T-helper 1 cell treated with Interleukin-12 subunit alpha and Interleukin-12 subunit beta and Interleukin-4 antibody, amounts not matched to agents 30 μg/mL and 1 μg/mL, for 36 hours (primary cell): ENCODE results near the gene RNPEP.
"Not testable (repeated sequence)": the region's sequence is repeated elsewhere in the genome, so short reads cannot be mapped to it uniquely, and the experiment has no call there.

Experiments
- H3K27ac Mint-ChIP-seq: one replicate; pipeline ENCODE4 v1.8.0; 2021; ENCODE audit warnings: mild to moderate bottlenecking, mixed read lengths
- H3K27me3 Mint-ChIP-seq: one replicate; pipeline ENCODE4 v1.8.0; 2021; ENCODE audit warnings: low read depth, mixed read lengths
- H3K36me3 Mint-ChIP-seq: one replicate; pipeline ENCODE4 v1.8.0; 2021; ENCODE audit warnings: low read depth, mixed read lengths
- H3K4me1 Mint-ChIP-seq: one replicate; pipeline ENCODE4 v1.8.0; 2021; ENCODE audit warnings: low read depth, mixed read lengths
- H3K4me3 Mint-ChIP-seq: one replicate; pipeline ENCODE4 v1.8.0; 2021; ENCODE audit warnings: mild to moderate bottlenecking, moderate library complexity, mixed read lengths
- H3K9me3 Mint-ChIP-seq: one replicate; pipeline ENCODE4 v1.8.0; 2021; ENCODE audit warnings: mixed read lengths

Gene RNPEP

GRCh38 chr1:202010180-202011015, 27.9 kb downstream of the RNPEP start, which contains the start of gene ELF3:
Gene ELF3 (plus strand): TSS chr1:202010587. CDS start chr1:202011137, 550 bp downstream.
- Mint-ChIP-seq H3K27me3 (no peaks in the 10 kb centered on the region), H3K4me1 (peaks cover 2% of the 10 kb centered on the region), H3K27ac (no peak within 1 kb of the TSS), H3K36me3 (no peaks in the 10 kb centered on the region), H3K9me3 (no peaks in the 10 kb centered on the region), H3K4me3 (no peak within 1 kb of the TSS)

DNA sequence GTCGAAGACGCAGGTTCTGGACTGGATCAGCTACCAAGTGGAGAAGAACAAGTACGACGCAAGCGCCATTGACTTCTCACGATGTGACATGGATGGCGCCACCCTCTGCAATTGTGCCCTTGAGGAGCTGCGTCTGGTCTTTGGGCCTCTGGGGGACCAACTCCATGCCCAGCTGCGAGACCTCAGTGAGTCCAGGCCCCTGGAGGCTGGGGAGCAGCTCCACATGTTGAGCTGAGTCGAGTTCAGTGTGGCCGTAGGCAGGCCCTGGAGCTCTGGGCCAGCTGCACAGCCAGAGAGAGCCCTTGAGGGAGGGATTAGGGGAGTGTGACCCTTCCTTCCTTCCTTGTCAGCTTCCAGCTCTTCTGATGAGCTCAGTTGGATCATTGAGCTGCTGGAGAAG, 29.5 kb downstream of the RNPEP start:
- Mint-ChIP-seq H3K27me3 (peaks cover 2% of the 10 kb centered on the region), H3K9me3 (no peaks in the 10 kb centered on the region), H3K4me1 (peaks cover 2% of the 10 kb centered on the region), H3K36me3 (no peaks in the 10 kb centered on the region), H3K4me3 (no peak overlapping the region), H3K27ac (no peak overlapping the region)

GRCh38 chr1:202012544-202013478, 30.4 kb downstream of the RNPEP start:
- Mint-ChIP-seq H3K27ac (no peak overlapping the region), H3K9me3 (no peaks in the 10 kb centered on the region), H3K27me3 (peaks cover 4% of the 10 kb centered on the region), H3K4me3 (no peak overlapping the region), H3K36me3 (no peaks in the 10 kb centered on the region), H3K4me1 (peaks cover 2% of the 10 kb centered on the region)

DNA sequence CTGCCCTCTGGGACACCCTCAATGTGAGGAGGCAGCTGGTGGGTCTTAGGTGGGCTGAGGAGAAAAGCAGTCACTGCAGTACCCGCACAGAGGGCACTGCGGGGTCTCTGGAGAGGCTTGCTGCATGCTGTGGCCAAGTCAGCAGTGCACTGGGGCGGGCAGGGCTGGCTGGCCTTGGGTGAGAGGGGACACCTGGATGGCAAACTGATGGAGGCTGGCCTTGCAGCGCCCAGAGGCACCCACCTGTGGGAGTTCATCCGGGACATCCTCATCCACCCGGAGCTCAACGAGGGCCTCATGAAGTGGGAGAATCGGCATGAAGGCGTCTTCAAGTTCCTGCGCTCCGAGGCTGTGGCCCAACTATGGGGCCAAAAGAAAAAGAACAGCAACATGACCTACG, 31.2 kb downstream of the RNPEP start:
- Mint-ChIP-seq H3K4me1 (peaks cover 2% of the 10 kb centered on the region), H3K27ac (no peak overlapping the region), H3K9me3 (no peaks in the 10 kb centered on the region), H3K36me3 (no peaks in the 10 kb centered on the region), H3K4me3 (no peak overlapping the region), H3K27me3 (peaks cover 4% of the 10 kb centered on the region)

DNA sequence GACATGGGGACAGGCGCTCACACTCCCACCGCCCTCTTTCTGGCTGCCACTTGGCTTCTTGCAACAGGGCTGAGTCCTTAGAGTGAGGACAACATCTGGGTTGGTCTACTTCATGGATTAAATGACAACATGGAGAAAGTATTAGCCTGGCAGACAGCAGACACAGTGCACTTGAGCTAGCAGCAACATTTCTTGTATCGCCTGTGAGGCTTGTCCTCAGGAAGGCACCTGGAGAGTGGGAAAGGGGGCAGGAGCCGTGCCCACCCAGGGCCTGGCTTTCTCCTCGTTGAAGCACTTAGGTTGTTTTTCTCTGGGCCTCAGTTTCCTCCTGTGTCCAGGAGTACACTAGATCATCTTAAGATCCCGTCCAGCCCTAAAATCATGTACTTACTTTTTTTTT, 31.6 kb downstream of the RNPEP start:
- Mint-ChIP-seq H3K4me3 (no peak overlapping the region), H3K36me3 (no peaks in the 10 kb centered on the region), H3K27me3 (peaks cover 4% of the 10 kb centered on the region), H3K27ac (no peak overlapping the region), H3K4me1 (peaks cover 2% of the 10 kb centered on the region), H3K9me3 (no peaks in the 10 kb centered on the region)

GRCh38 chr1:202014915-202015661, 32.6 kb downstream of the RNPEP start:
- no peak overlapping the region for H3K27ac Mint-ChIP-seq
- H3K4me3 Mint-ChIP-seq: no peak overlapping the region

GRCh38 chr1:202015662-202015937, 33.2 kb downstream of the RNPEP start:
- peaks cover 4% of the 10 kb centered on the region for H3K27me3 Mint-ChIP-seq
- H3K4me3 Mint-ChIP-seq: no peak overlapping the region
- H3K4me1 Mint-ChIP-seq: no peaks in the 10 kb centered on the region
- H3K9me3 Mint-ChIP-seq: no peaks in the 10 kb centered on the region
- H3K27ac Mint-ChIP-seq: no peak overlapping the region
- H3K36me3 Mint-ChIP-seq: no peaks in the 10 kb centered on the region

More at GRCh38 chr1:202014915-202015661, 32.6 kb downstream of the RNPEP start:
- Mint-ChIP-seq H3K36me3 (no peaks in the 10 kb centered on the region), H3K9me3 (no peaks in the 10 kb centered on the region), H3K4me1 (no peaks in the 10 kb centered on the region), H3K27me3 (peaks cover 4% of the 10 kb centered on the region)

DNA sequence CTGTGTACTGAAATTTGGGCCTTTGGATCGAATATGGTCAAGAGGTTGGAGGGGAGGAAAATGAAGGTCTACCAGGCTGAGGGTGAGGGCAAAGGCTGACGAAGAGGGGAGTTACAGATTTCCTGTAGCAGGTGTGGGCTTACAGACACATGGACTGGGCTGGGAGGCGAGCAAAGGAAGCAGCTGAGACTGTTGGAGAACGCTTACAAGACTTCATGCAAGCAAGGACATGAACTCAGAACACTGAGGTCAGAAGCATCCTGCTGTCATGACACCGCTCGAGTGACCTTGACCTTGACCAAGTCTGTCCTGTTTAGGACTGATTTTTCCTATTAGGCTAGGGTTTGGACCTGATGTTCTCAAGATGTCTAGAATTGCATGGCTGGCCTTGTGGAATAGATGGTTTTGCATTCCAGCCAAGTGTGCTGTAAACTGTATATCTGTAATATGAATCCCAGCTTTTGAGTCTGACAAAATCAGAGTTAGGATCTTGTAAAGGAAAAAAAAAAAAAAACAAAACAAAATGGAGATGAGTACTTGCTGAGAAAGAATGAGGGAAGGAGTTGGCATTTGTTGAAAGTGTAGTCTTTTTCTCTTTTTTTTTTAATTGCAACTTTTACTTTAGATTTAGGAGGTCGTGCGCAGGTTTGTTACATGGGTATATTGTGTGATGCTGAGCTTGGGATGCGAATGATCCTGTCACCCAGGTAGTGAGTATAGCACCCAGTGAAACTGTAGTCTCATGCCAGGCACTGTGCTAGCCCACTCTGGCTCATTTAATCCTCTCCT, 33.8 kb downstream of the RNPEP start:
- Mint-ChIP-seq H3K4me1 (no peaks in the 10 kb centered on the region), H3K4me3 (no peak overlapping the region), H3K27me3 (peaks cover 4% of the 10 kb centered on the region), H3K27ac (no peak overlapping the region), H3K36me3 (no peaks in the 10 kb centered on the region), H3K9me3 (no peaks in the 10 kb centered on the region)

- Mint-ChIP-seq H3K27me3 (peaks cover 4% of the 10 kb centered on the region), H3K4me3 (no peak overlapping the region), H3K9me3 (no peaks in the 10 kb centered on the region), H3K4me1 (no peaks in the 10 kb centered on the region), H3K27ac (no peak overlapping the region), H3K36me3 (no peaks in the 10 kb centered on the region)
These were observed 34.6 kb downstream of the RNPEP start for GRCh38 chr1:202016811-202017748.

DNA sequence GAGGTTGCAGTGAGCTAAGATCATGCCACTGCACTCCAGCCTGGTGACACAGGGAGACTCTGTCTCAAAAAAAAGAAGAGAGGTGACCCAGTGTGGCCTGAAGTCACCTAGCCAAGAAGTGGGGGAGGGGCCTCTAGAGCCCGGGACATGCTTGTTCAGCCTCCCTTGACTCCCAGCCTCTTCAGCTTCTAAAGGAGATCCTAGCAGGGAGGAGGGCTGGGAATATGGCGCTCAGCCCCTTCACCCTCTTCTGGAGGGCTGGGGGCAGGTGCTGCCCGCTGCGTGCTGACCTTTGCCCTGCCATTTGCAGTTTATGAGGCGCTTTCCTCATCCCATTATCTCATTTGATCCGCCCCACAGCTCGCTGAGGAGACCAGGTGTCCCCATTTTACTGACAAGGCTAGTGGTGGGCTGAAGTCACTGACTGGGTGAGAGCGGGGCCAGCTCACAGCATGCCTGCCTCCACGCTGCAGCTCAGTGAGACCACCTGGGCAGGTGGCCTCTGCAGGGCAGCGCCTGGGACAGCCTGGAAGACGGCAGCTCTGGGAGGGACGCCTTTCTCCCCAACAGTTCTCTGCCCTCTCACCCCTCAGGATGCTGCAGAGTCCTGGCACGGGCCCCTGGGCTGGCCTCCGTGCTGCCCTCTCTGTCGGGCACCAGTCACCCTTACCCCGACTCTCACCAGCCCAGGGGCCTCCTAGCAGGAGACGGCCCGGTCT, 35.5 kb downstream of the RNPEP start:
- peaks cover 4% of the 10 kb centered on the region for H3K27me3 Mint-ChIP-seq
- no peak overlapping the region for H3K4me3 Mint-ChIP-seq
- H3K36me3 Mint-ChIP-seq: no peaks in the 10 kb centered on the region
- no peaks in the 10 kb centered on the region for H3K9me3 Mint-ChIP-seq
- H3K4me1 Mint-ChIP-seq: no peaks in the 10 kb centered on the region
- no peak overlapping the region for H3K27ac Mint-ChIP-seq

GRCh38 chr1:202018468-202019234, 36.2 kb downstream of the RNPEP start:
- H3K9me3 Mint-ChIP-seq: no peaks in the 10 kb centered on the region
- H3K27ac Mint-ChIP-seq: no peak overlapping the region
- H3K4me3 Mint-ChIP-seq: no peak overlapping the region
- no peaks in the 10 kb centered on the region for H3K4me1 Mint-ChIP-seq
- peaks cover 10% of the 10 kb centered on the region for H3K27me3 Mint-ChIP-seq
- H3K36me3 Mint-ChIP-seq: no peaks in the 10 kb centered on the region

DNA sequence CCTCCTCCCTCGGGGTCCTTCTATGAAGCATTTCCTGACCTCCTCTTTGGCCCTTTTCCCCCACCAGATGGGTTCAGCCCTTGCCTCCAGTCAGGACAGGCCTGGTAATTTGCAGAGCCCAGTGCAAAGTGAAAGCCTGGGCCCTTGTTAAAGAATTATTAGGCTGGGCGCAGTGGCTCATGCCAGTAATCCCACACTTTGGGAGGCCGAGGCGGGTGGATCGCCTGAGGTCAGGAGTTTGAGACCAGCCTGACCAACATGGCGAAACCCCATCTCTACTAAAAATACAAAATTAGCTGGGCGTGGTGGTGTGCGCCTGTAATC, 36.7 kb downstream of the RNPEP start:
- H3K36me3 Mint-ChIP-seq, H3K27ac Mint-ChIP-seq, H3K4me3 Mint-ChIP-seq, H3K4me1 Mint-ChIP-seq, H3K9me3 Mint-ChIP-seq, H3K27me3 Mint-ChIP-seq: not testable (repeated sequence)
